Bronchial epithelial cell (primary cell): Measurements from ENCODE around the gene TNFAIP8L3. TPM values are rescaled to one million over a fixed set of nuclear protein-coding genes. Genes with fewer than 3 reads are reported as not detected.

Experiments used
- DNase-seq: peaks from one replicate; pipeline ENCODE4 v3.0.0-alpha.2; 2010; ENCODE audit warnings: low read depth
- FAIRE-seq: peaks from 2 replicates; lab custom pipeline; 2011; peaks lifted over from hg19 to GRCh38; lab: Jason Lieb, UNC
- H3K27me3 ChIP-seq: 2 replicates; pipeline ENCODE4 v1.5.1; 2011; ENCODE audit warnings: low read length; ENCODE audit not compliant: control insufficient read depth, insufficient read depth
- H3K36me3 ChIP-seq: 2 replicates; pipeline ENCODE4 v1.5.1; 2011; ENCODE audit warnings: low read length; ENCODE audit not compliant: control insufficient read depth, insufficient read depth
- H3K4me3 ChIP-seq: 2 replicates; pipeline ENCODE4 v1.5.1; 2011; ENCODE audit warnings: mild to moderate bottlenecking, low read depth, low read length, control low read depth
- CTCF ChIP-seq: IDR thresholded peaks from 2 replicates; pipeline ENCODE4 v1.5.1; 2011; ENCODE audit warnings: mild to moderate bottlenecking, moderate library complexity, low read length, control low read depth, inconsistent platforms; ENCODE audit not compliant: insufficient read depth, severe bottlenecking
- total RNA-seq: library from RNA; depleted of rRNA; stranded (reverse); fragments of >200 nt; gene quantifications from 2 replicates; pipeline ENCODE4 v1.2.1, GENCODE V29; 2014

The TNFAIP8L3 gene
- total RNA-seq, 1 donor from 2014 or later = 5.0 TPM

GRCh38 chr15:51097553-51098330 is 3.0 kb upstream of the TNFAIP8L3 start:
- Histone ChIP-seq H3K27me3 (peaks cover 5% of the 10 kb centered on the region), H3K36me3 (no peaks in the 10 kb centered on the region), H3K4me3 (no peak overlapping the region)
- FAIRE-seq (no peak), DNase-seq (peak; percentile 59)
- no peak for TF ChIP-seq CTCF

GRCh38 chr15:51096976-51097375 is 2.3 kb upstream of the TNFAIP8L3 start:
- no peaks in the 10 kb centered on the region for H3K36me3 ChIP-seq
- DNase-seq = no peak
- TF ChIP-seq CTCF = no peak
- FAIRE-seq = no peak
- no peak overlapping the region for H3K4me3 ChIP-seq
- peaks cover 9% of the 10 kb centered on the region for H3K27me3 ChIP-seq

GRCh38 chr15:51095681-51096331 is 1.1 kb upstream of the TNFAIP8L3 start:
- Histone ChIP-seq H3K36me3 (no peaks in the 10 kb centered on the region), H3K4me3 (no peak overlapping the region), H3K27me3 (peaks cover 9% of the 10 kb centered on the region)
- TF ChIP-seq CTCF = no peak
- DNase-seq (no peak), FAIRE-seq (no peak)

- peaks cover 11% of the 10 kb centered on the region for H3K27me3 ChIP-seq
- H3K36me3 ChIP-seq = no peaks in the 10 kb centered on the region
- no peak for DNase-seq
- peak overlapping the region; percentile 57 for H3K4me3 ChIP-seq
- FAIRE-seq = no peak
- TF ChIP-seq CTCF = no peak
Observed at GRCh38 chr15:51093839-51094605, 684 bp downstream of the TNFAIP8L3 start.

GRCh38 chr15:51093488-51093838 is 1.2 kb downstream of the TNFAIP8L3 start:
- H3K27me3 ChIP-seq = peaks cover 13% of the 10 kb centered on the region
- no peak overlapping the region for H3K4me3 ChIP-seq
- TF ChIP-seq CTCF = no peak
- H3K36me3 ChIP-seq = no peaks in the 10 kb centered on the region
- no peak for DNase-seq
- FAIRE-seq = no peak
